ENCODE data around the gene MYO18A. TPM values are rescaled to one million over a fixed set of nuclear protein-coding genes. Genes with fewer than 3 reads are reported as not detected.

The MYO18A gene
- total and polyA plus RNA-seq, 2 experiments from 2014 or later: 33.8 to 35.6 TPM

DNA sequence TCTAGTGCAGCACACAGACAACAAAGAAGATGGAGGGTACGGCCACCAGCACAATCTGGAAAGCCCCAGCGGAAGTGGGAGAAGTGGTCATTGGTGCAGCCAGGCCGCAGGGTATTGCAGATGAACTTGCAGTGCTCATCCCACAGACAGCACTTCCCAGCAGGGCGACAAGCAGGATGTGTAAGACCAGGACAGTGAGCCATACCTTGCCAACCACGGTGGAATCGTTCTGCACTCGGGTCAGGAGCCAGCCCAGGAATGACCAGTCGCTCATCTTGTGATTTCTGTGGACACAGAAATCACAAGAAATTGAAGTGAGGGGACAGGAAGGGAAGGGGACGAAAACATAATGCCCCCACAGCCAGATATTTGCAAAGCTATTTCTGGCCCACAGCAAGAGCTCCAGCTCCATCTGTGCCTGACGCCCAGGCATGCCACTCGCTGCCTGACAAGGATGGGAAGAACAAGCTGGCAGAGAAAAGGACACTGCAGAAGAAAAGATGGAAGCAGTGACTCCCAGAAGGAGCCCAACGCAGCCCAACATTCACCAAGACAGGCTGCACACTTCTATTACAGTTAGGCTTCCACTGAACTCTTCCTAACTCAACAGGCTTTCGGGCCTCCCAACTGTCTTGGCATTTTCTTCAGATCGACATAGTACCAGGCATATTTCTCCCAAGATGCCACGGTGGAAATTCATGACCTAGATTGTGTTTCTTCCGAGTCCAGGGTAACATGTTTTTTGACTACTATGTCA is 17.5 kb upstream of the MYO18A start:
- TF ChIP-seq, protein P1, sequence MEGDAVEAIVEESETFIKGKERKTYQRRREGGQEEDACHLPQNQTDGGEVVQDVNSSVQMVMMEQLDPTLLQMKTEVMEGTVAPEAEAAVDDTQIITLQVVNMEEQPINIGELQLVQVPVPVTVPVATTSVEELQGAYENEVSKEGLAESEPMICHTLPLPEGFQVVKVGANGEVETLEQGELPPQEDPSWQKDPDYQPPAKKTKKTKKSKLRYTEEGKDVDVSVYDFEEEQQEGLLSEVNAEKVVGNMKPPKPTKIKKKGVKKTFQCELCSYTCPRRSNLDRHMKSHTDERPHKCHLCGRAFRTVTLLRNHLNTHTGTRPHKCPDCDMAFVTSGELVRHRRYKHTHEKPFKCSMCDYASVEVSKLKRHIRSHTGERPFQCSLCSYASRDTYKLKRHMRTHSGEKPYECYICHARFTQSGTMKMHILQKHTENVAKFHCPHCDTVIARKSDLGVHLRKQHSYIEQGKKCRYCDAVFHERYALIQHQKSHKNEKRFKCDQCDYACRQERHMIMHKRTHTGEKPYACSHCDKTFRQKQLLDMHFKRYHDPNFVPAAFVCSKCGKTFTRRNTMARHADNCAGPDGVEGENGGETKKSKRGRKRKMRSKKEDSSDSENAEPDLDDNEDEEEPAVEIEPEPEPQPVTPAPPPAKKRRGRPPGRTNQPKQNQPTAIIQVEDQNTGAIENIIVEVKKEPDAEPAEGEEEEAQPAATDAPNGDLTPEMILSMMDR (IDR thresholded peaks at IDR 0.05; ENCODE audit: poor library complexity): no peak
- TF ChIP-seq EZH2 (IDR thresholded peaks at IDR 0.05; ENCODE audit: borderline replicate concordance) (no peak), EZH2phosphoT487 (IDR thresholded peaks at IDR 0.05; ENCODE audit: low read depth, severe bottlenecking, unreplicated experiment) (no peak)
- no peak for DNase-seq (ENCODE audit: low spot score)
- Histone ChIP-seq H3K4me1 (ENCODE audit: insufficient read depth) (no peaks in the 10 kb centered on the region), H4K20me1 (ENCODE audit: insufficient read depth, poor library complexity, severe bottlenecking) (no peaks in the 10 kb centered on the region), H3K9me3 (ENCODE audit: low read depth) (no peaks in the 10 kb centered on the region), H3K79me2 (no peaks in the 10 kb centered on the region), H3K27me3 (no peaks in the 10 kb centered on the region), H3K4me2 (no peak overlapping the region), H3K9me2 (replicated peaks; ENCODE audit: insufficient read depth) (no peaks in the 10 kb centered on the region), H3K4me3 (no peak overlapping the region), H2AFZ (no peak overlapping the region), H3K27ac (no peak overlapping the region), H3K36me3 (replicated peaks; ENCODE audit: insufficient read depth, low read depth) (no peaks in the 10 kb centered on the region)
- 90% methylated on average over 16 of the region's 16 CpGs for WGBS (ENCODE audit: low lambda C conversion rate, missing lambda C conversion rate)

DNA sequence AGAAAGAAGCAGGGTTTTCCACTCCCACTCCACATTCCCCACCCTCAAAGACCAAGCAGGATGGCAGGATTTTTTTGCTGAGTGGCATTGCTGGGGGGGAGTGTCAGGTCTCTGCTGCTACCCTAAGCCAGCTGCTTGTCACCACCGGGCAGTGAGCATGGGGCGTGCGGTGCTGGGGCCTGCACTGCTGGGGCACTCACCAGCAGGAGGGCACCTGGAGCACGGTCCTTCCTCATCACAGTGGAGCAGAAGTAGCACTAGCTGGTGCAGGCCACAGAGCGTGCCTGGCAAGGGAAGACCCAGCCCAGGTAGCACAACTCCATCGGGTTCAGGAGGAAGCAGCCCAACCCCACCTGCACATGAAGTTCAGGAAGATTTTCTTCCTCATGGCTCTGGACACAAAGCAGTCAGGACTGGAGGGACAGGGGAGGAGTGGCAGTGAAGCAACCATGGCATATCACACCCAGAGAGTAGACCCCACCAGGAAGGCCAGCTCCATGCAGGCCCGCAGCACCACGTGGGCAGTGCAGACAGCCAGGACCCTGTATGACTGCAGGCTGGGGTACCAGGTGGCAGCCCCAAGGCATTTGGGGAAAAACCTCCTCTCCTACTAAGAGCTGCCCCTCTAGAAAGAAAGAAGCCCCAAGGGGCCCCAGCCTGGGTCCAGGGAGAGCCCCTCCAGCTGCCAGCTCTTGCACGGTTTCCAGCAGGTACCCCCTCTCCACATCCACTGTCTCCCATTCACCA is 16.7 kb upstream of the MYO18A start:
- WGBS (ENCODE audit: low lambda C conversion rate, missing lambda C conversion rate): 91% methylated on average over 9 of the region's 9 CpGs
- Histone ChIP-seq H4K20me1 (ENCODE audit: insufficient read depth, poor library complexity, severe bottlenecking) (no peaks in the 10 kb centered on the region), H3K36me3 (replicated peaks; ENCODE audit: insufficient read depth, low read depth) (no peaks in the 10 kb centered on the region), H3K27me3 (no peaks in the 10 kb centered on the region), H3K4me2 (no peak overlapping the region), H3K9me3 (ENCODE audit: low read depth) (no peaks in the 10 kb centered on the region), H3K27ac (no peak overlapping the region), H3K4me3 (no peak overlapping the region), H3K9me2 (replicated peaks; ENCODE audit: insufficient read depth) (no peaks in the 10 kb centered on the region), H3K79me2 (no peaks in the 10 kb centered on the region), H2AFZ (no peak overlapping the region), H3K4me1 (ENCODE audit: insufficient read depth) (no peaks in the 10 kb centered on the region)
- no peak for DNase-seq (ENCODE audit: low spot score)
- TF ChIP-seq EZH2phosphoT487 (IDR thresholded peaks at IDR 0.05; ENCODE audit: low read depth, severe bottlenecking, unreplicated experiment): no peak
- TF ChIP-seq, protein P1 (IDR thresholded peaks at IDR 0.05; ENCODE audit: poor library complexity): no peak
- TF ChIP-seq EZH2 (IDR thresholded peaks at IDR 0.05; ENCODE audit: borderline replicate concordance): no peak

DNA sequence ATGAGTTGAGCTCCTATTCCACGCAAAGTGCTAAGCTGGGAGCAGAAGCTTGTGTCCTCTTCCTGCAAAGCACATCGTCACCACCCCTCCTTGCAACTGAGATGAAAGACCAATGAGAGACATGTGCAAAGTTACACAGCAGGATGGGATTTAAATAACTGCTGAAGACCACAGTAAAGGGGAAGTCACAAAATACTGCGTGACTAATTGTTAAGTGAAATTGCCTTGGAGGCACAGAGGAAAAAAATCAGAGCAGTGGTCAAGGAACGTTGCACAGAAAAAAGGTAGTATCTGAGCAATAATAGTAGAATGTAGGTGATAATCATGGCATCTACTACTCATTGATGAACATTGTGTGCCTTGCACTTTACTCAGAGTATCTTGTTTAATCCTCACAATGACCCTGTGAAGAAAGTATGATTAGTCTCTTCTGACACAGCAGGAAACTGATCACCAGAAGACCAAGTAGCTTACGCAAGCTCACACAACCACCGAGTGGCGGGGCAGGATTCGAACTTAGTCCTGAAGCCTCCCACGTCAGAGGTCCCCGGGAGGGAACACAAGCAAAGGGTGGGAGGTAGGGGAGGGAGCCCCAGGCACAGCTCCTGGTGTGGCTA is 15.4 kb upstream of the MYO18A start:
- Histone ChIP-seq H3K9me3 (ENCODE audit: low read depth) (no peaks in the 10 kb centered on the region), H4K20me1 (ENCODE audit: insufficient read depth, poor library complexity, severe bottlenecking) (no peaks in the 10 kb centered on the region), H3K9me2 (replicated peaks; ENCODE audit: insufficient read depth) (no peaks in the 10 kb centered on the region), H3K27ac (no peak overlapping the region), H3K4me2 (no peak overlapping the region), H2AFZ (no peak overlapping the region), H3K4me1 (ENCODE audit: insufficient read depth) (no peaks in the 10 kb centered on the region), H3K27me3 (no peaks in the 10 kb centered on the region), H3K36me3 (replicated peaks; ENCODE audit: insufficient read depth, low read depth) (no peaks in the 10 kb centered on the region), H3K79me2 (no peaks in the 10 kb centered on the region), H3K4me3 (no peak overlapping the region)
- 65% methylated on average over 10 of the region's 10 CpGs for WGBS (ENCODE audit: low lambda C conversion rate, missing lambda C conversion rate)
- no peak for DNase-seq (ENCODE audit: low spot score)
- TF ChIP-seq, protein P1 (IDR thresholded peaks at IDR 0.05; ENCODE audit: poor library complexity): no peak
- TF ChIP-seq EZH2phosphoT487 (IDR thresholded peaks at IDR 0.05; ENCODE audit: low read depth, severe bottlenecking, unreplicated experiment): no peak
- TF ChIP-seq EZH2 (IDR thresholded peaks at IDR 0.05; ENCODE audit: borderline replicate concordance): no peak
